ENCODE results near the gene TUBA4A. TPM values are rescaled to one million over a fixed set of nuclear protein-coding genes. Genes with fewer than 3 reads are reported as not detected.

The TUBA4A gene
- total and polyA plus RNA-seq, 10 donors = 60.2 to 120 (median 73.4) TPM

DNA sequence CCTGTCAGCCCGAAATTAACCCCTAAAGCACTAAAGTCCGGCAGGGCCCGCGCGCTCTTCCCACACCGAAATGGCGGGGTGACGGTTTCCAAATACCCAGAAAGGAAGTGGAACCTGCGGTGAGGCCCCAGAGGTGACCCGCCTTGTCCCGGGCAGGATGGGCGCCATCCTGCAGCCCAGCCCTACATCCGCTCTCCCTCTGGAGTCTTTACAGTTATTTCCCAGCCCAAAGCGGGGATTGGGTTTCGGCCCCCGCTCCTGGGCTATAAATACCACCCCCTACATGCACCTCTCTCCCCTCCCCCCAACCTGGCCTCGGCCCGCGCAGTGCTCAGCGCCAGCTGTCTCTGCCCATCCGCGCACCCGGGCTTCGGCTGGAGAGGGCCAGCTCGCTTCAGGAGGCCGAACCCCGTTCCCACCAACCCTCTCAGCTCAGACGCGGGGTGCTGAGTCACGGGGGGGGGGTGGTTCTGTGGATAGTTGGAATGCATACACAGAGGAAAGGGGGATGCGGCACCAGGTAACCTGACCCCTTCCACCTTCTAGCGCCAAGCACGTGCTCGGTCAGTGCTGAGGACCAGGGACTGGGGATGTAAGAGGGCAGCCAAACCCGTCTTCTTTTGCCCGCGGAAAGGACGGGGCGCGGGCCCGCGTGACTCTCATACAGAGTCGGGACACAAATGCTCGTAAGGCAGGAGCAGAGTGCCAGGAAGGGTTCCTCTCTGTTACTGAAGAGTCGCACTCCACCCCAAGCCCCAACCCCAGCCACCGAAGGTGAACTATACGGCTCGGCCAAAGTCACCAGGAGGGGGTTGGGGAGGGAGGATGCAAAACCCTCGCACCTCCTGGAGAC lies 592 bp downstream of the TUBA4A start, which contains the start of gene TUBA4B:
TSS of gene TUBA4B (plus strand) at position 344 of the 853 bp plus-strand sequence. CDS start at position 509, 165 bp downstream.
- H3K4me1 ChIP-seq = peaks cover 30 to 76% (median 61%) of the 10 kb centered on the region in 6 donors
- H3K27me3 ChIP-seq (replicated peaks in 1 of 7) = peaks cover 0 to 9% (median 0%) of the 10 kb centered on the region in 7 donors
- DNase-seq = peak; percentile 93
- 1% methylated on average over 41 to 49 of the region's 49 CpGs for WGBS, 5 donors
- H3K27ac ChIP-seq = peak within 1 kb of the TSS; percentile 84 to 99 (median 95)
- no peaks in the 10 kb centered on the region for H3K9me3 ChIP-seq
- peaks cover 0 to 41% (median 23%) of the 10 kb centered on the region in 6 donors for H3K36me3 ChIP-seq
- intact Hi-C loops (cut with DNase I; ENCODE audit: low total_unique reads) = no loop called here
- TF ChIP-seq POLR2AphosphoS5 (IDR thresholded peaks at IDR 0.05) (peak; percentile 80 to 82 (median 80)), POLR2A (IDR thresholded peaks at IDR 0.05) (no peak)
- TF ChIP-seq, protein P1, sequence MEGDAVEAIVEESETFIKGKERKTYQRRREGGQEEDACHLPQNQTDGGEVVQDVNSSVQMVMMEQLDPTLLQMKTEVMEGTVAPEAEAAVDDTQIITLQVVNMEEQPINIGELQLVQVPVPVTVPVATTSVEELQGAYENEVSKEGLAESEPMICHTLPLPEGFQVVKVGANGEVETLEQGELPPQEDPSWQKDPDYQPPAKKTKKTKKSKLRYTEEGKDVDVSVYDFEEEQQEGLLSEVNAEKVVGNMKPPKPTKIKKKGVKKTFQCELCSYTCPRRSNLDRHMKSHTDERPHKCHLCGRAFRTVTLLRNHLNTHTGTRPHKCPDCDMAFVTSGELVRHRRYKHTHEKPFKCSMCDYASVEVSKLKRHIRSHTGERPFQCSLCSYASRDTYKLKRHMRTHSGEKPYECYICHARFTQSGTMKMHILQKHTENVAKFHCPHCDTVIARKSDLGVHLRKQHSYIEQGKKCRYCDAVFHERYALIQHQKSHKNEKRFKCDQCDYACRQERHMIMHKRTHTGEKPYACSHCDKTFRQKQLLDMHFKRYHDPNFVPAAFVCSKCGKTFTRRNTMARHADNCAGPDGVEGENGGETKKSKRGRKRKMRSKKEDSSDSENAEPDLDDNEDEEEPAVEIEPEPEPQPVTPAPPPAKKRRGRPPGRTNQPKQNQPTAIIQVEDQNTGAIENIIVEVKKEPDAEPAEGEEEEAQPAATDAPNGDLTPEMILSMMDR (IDR thresholded peaks at IDR 0.05 in 8 of 11, conservative IDR thresholded peaks at IDR 0.05 in 3 of 11) = no peak
- peak within 1 kb of the TSS; percentile 70 to 94 (median 80) for H3K4me3 ChIP-seq

DNA sequence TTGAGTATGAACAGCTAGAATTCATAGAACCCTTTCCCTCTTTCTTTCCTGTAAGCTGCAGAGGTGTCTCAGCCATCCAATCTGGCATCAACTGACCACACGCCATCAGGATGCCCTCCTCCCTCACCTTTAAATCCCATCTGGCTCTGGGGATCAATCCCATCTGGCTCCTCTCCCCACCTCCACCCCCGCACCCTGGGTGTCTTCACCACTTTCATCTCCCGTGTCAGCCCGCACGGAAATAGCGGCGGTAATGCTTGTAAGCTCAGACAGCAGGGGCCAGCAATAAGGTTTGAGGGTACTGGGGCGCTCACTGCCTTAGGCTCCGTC lies 1.2 kb downstream of the TUBA4A start:
- 5 to 9% (median 6%) methylated on average over 9 of the region's 9 CpGs for WGBS, 5 donors

GRCh38 chr2:219252084-219252483 lies 1.6 kb downstream of the TUBA4A start:
- Histone ChIP-seq H3K9me3 (no peaks in the 10 kb centered on the region), H3K4me1 (peaks cover 41 to 86% (median 71%) of the 10 kb centered on the region in 6 donors), H3K27ac (peak overlapping the region in 7 of 8 donors; percentile 94 to 99 (median 95)), H3K27me3 (replicated peaks in 1 of 7) (peaks cover 0 to 9% (median 0%) of the 10 kb centered on the region in 7 donors), H3K36me3 (peaks cover 0 to 49% (median 23%) of the 10 kb centered on the region in 6 donors), H3K4me3 (peak overlapping the region; percentile 70 to 94 (median 80))
- TF ChIP-seq, protein P1 (IDR thresholded peaks at IDR 0.05 in 8 of 11, conservative IDR thresholded peaks at IDR 0.05 in 3 of 11) = no peak
- no peak for TF ChIP-seq POLR2A (IDR thresholded peaks at IDR 0.05)
- TF ChIP-seq POLR2AphosphoS5 (IDR thresholded peaks at IDR 0.05) = no peak
- DNase-seq = no peak
- intact Hi-C loops (cut with DNase I; ENCODE audit: low total_unique reads) = no loop called here
- WGBS, 5 donors = 51 to 70% (median 70%) methylated on average over 5 of the region's 5 CpGs

More for the DNA sequence above, 1.2 kb downstream of the TUBA4A start:
- Histone ChIP-seq H3K4me1 (peaks cover 36 to 82% (median 67%) of the 10 kb centered on the region in 6 donors), H3K9me3 (no peaks in the 10 kb centered on the region), H3K4me3 (peak overlapping the region; percentile 70 to 94 (median 80)), H3K27me3 (replicated peaks in 1 of 7) (peaks cover 0 to 9% (median 0%) of the 10 kb centered on the region in 7 donors), H3K27ac (peak overlapping the region in 7 of 8 donors; percentile 94 to 99 (median 95)), H3K36me3 (peaks cover 0 to 45% (median 23%) of the 10 kb centered on the region in 6 donors)
- TF ChIP-seq POLR2AphosphoS5 (IDR thresholded peaks at IDR 0.05) = no peak
- no peak for DNase-seq
- intact Hi-C loops (cut with DNase I; ENCODE audit: low total_unique reads) = no loop called here

DNA sequence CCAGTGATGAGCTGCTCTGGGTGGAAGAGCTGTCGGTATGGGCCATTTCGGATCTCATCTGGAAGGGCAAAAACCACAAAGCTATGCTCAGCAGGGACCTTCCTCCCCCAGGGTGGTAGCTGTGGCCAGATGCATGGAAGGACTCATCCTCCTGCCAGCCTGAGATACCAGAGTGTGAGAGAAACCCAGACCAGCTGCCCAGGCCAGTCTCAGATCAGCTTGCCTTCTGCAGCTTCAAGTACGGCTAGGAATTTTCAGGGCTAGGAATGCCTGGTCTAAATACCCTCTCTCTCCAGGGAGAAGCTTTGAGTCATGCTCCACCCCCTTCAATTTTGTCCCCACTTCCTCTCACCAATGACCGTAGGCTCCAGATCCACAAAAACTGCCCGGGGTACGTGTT lies 2.1 kb downstream of the TUBA4A start:
- 49 to 80% (median 71%) methylated on average over 6 of the region's 6 CpGs for WGBS, 5 donors
- no peak for DNase-seq
- intact Hi-C loops (cut with DNase I; ENCODE audit: low total_unique reads) = no loop called here
- Histone ChIP-seq H3K4me1 (peaks cover 45 to 91% (median 76%) of the 10 kb centered on the region in 6 donors), H3K4me3 (peak overlapping the region; percentile 70 to 94 (median 80)), H3K9me3 (no peaks in the 10 kb centered on the region), H3K27ac (peak overlapping the region in 7 of 8 donors; percentile 94 to 99 (median 95)), H3K27me3 (replicated peaks in 1 of 7) (peaks cover 0 to 9% (median 0%) of the 10 kb centered on the region in 7 donors), H3K36me3 (peaks cover 0 to 53% (median 23%) of the 10 kb centered on the region in 6 donors)
- TF ChIP-seq POLR2AphosphoS5 (IDR thresholded peaks at IDR 0.05) = no peak
- TF ChIP-seq, protein P1 (IDR thresholded peaks at IDR 0.05 in 8 of 11, conservative IDR thresholded peaks at IDR 0.05 in 3 of 11) = no peak
- TF ChIP-seq POLR2A (IDR thresholded peaks at IDR 0.05) = no peak

Data from spleen (tissue), 11 donors.